NCI-H1417 (cell line): ENCODE results near the gene MARVELD2.

Experiments
- DNase-seq, 3 experiments: peaks; one replicate each; lab custom pipeline; 2025; lab: John Stamatoyannopoulos, UW

MARVELD2 gene

GRCh38 chr5:69492923-69493395 lies 78.0 kb downstream of the MARVELD2 start:
- peak in 2 of 3 experiments; percentile 76 to 80 for DNase-seq

- peak; percentile 35 to 72 (median 59) for DNase-seq
Measured at GRCh38 chr5:69493396-69494133, 78.6 kb downstream of the MARVELD2 start.
